Stomach (tissue), 4 donors: Measurements from ENCODE around the gene TAAR9.

Source experiments
- POLR2A ChIP-seq, 4 donors: fragments of 450-650 bp; IDR thresholded peaks; one replicate each; pipeline ENCODE4 v1.6.1; 2016; ENCODE audit warnings: antibody characterized with exemption in 4 of 4, control low read depth in 2 of 4, mild to moderate bottlenecking in 1 of 4, moderate library complexity in 1 of 4
- TF ChIP-seq, protein P1 (sequence below), 7 experiments: fragments of 450-650 bp in 4 of 7; fragments of 200-600 bp in 3 of 7; sonication (generic) in 3 of 7; IDR thresholded peaks; one replicate each; pipeline ENCODE4 v1.5.1; 2016 to 2019; ENCODE audit warnings: antibody characterized with exemption in 7 of 7, control low read depth in 2 of 7, mild to moderate bottlenecking in 1 of 7

DNA sequence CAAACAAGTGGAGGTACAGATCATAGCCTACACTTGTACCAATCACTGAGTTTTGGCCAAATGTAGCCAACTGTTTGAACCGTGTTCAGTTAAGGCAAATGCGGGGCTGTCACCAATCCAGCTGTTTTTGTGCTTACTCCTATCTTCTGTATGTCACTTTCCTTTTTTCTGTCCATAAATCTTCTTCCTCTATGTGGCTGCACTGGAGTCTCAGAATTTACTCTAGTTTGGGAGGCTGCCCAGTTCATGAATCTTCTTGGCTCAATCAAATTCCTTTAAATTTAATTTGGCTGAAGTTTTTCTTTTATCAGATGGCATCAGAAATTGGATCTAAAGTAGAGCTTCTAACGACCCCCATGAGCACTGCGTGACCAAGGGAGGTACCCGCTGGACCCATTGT is 13.4 kb upstream of the TAAR9 start:
- TF ChIP-seq, protein P1, sequence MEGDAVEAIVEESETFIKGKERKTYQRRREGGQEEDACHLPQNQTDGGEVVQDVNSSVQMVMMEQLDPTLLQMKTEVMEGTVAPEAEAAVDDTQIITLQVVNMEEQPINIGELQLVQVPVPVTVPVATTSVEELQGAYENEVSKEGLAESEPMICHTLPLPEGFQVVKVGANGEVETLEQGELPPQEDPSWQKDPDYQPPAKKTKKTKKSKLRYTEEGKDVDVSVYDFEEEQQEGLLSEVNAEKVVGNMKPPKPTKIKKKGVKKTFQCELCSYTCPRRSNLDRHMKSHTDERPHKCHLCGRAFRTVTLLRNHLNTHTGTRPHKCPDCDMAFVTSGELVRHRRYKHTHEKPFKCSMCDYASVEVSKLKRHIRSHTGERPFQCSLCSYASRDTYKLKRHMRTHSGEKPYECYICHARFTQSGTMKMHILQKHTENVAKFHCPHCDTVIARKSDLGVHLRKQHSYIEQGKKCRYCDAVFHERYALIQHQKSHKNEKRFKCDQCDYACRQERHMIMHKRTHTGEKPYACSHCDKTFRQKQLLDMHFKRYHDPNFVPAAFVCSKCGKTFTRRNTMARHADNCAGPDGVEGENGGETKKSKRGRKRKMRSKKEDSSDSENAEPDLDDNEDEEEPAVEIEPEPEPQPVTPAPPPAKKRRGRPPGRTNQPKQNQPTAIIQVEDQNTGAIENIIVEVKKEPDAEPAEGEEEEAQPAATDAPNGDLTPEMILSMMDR (IDR thresholded peaks at IDR 0.05), result no peak
- TF ChIP-seq POLR2A (IDR thresholded peaks at IDR 0.05), result no peak
